ENCODE results near the gene H1-8.

H1-8 gene

GRCh38 chr3:129557548-129557894 is 14.5 kb downstream of the H1-8 start:
- no peak for DNase-seq

GRCh38 chr3:129558081-129558771 is 15.3 kb downstream of the H1-8 start:
- DNase-seq = no peak

- no peak for DNase-seq
Observed at GRCh38 chr3:129558772-129559564, 16.0 kb downstream of the H1-8 start.

DNA sequence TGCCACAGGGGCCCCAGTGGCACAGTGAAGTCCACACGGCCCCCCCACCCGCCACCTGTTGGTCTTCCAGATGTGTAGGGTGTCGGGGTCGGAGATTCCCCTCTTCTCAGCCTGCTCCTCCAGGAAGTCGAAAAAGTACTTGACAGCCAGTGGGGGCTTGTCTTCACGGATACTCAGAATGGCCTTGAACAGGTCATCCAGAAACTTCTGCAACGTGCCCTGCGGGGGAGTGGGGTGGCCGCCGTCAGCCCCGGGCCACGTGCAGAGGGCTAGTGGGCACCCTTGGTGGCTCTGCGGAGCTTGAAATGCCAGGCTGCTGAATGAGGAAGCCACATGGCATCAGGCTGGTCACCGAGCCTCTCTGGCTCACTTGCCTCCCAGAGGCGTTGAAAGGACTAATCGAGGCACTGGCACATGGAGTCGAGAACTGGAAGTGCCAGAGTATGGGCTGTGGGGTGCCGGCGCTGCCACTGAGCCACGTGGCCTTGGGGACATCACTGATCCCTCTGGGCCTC is 16.6 kb downstream of the H1-8 start:
- no peak for DNase-seq

DNA sequence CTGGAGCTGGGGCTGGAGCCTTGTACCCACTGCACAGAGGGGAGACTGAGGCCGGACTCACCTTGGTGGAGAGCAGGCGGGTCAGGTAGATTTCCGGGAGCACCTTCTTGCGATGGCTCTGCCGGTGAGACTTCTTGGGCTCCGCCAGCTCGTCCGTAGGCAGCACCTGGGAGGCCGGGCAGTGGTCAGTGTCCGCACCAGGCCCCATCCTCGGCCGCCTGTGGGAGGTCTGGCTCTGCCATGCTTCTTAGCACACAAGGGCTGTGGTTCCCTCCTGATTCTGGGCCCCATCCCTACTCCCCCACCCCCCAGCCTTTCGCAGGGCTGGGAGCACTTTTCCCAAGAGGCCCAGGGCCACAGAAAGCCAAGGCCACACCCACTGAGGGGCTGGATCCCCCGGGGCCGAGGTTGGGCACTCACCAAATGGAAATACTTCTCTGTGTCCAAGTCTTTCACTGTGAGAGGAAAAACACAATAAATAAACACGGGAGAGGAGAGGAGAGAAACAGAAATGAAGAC is 17.4 kb downstream of the H1-8 start:
- no peak for DNase-seq

DNA sequence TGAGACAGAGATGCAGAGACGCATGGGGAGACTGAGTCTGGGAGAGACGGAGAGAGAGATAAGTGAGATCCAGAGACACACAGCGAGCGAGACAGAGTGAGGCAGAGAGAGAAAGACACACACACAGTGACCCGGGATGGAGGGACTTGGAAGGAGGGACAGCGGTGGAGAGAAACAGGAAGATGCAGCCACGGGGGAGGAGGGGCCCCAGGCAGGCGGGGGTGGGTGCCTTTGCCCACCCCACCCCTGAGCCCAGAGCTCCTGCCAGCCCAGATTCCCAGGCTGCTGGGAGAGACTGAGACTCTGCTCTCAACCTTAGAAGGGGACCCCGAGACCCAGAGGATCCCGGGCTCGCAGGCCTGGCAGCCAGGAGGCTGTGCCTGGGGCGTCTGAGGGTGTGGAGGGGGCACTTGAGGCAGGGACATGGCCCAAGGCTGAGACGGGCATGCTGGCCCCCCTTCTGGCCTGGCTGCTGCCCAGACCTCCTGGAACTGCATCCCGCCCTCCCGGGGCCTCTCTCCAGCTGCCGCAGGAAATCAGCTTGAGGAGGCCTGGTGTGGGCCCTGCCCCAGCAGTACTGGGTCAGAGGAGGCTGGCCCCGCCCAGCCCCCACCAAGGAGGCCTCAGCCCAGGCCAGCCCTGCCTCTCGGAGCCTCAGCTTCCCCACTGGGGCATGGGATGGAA is 18.1 kb downstream of the H1-8 start:
- no peak for DNase-seq

GRCh38 chr3:129561619-129562248 is 18.8 kb downstream of the H1-8 start:
- DNase-seq = no peak

DNA sequence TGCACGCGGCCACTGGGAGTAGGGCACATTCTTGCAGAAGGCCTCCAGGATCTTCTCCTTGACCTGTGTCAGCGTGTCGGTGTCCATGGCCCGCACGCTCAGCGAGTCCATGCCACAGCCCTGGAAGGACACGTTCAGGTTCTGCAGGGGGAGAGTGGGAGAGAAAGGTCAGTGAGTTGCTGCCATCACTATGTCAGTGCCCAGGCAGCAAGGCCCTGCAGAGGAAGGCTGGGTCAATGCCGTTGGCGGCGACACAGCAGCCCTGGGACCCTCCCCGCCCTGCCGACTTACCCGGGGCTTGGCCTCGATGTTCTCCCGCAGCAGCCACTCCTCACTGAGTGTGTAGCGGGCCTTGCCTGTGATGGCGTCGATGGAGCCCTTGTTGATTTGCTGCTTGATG is 19.8 kb downstream of the H1-8 start:
- no peak for DNase-seq

GRCh38 chr3:129563332-129563731 is 20.4 kb downstream of the H1-8 start:
- no peak for DNase-seq

DNA sequence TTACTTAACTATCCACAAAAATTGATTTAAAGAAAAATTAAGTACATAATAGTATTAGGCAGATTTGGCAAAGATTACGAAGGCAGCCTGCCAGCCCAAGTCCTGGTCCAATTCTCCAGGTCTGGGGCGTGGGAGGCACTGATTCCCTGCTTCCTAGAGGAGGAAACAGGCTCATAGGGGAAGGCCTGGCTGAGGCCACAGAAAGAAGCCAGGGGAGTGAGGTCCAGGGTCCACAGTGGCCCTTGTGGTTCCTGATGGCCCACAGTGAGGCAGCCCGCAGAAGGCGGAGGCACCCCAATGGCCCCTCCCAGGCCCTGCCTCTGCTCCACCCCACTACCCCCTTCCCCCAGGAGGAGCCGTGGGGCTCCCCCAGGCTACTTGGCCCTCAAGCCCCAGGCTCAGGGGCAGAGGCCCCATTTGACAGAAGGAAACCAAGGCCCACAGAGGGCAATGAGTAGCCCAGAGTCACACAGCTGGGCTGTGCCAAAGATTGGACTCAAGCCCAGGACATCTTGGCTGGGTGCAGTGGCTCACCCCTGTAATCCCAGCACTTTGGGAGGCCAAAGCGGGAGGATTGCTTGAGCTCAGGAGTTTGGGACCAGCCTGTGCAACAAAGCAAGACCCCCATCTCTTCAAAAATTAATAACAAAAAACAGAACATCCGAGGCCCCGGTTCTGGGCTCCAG is 21.0 kb downstream of the H1-8 start:
- DNase-seq = no peak

DNA sequence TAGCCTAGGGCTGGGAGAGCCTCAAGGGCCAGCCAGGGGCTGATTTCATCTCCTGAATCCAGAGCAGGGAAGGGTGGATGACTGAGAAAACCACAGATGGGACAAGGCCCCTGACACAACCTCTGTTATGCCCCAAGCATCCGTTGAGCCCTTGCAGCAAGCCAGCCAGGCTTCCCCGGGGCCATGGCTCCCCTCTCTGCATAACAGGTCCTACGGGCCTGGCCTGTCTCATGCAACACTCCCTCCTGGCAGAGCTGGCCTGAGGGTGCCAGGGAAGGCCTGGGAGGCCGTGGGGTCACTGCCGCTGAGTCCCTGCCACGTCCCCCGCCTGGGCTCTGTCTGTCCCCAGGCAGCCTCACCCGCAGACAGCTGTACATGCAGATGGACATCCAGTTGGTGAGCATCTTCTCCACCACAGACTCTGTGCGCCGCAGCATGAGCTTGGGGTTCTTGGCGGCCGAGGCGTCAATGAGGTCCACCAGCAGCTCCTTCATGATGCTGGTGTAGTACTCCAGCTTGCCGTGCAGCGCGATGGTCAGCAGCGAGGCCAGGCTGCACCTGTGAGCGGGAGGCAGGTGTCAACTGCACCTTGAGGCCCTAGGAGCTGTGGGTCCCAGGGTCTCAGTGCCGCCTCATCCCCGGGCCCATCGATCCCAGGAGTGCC is 22.1 kb downstream of the H1-8 start:
- no peak for DNase-seq

DNA sequence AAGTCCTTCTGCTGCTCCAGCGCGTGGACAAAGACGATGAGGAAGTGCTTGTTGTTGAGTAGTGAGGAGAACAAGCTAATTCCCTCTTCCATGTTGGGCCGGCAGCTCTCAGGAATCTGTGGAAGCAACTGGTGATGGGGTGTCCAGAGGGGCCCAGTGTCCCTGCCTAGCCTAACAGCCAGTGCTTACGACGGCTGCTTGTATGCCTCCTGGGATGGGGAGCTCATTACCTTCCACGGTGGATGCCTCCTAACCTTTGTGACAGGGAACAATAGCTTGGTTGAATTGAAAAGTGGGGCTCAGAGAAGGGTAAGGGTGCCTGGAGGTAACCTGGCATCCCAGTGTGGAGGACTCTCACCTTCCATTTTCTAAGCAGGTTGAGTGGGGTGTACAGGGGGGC is 22.9 kb downstream of the H1-8 start:
- DNase-seq = no peak

DNA sequence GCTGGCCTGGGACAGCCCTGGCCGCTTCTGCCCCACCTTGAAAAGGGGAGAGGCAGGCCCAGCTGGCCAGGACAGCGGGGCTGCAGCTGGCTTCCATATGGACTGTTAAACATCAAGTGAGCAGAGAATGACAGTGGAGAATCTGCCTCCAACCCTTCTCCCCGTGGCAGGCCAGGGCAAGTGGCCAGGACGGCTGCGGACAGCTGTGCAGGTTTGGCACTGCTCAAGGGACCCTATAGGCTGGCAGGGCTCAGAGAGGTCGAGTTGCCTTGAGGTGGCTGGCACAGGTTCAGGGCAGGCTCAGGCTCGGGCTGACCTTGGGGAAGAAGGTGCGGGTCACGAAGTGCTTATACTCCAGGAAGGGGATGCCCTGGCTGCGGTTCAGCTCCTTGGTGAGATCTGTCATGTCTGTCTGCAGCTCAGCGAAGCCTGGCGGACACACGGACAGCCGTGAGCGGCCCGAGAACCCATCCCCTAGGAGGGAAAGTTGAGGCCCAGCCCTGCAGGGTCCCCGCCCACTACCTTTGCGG is 24.3 kb downstream of the H1-8 start:
- no peak for DNase-seq

- DNase-seq = no peak
Observed at GRCh38 chr3:129567939-129568338, 25.0 kb downstream of the H1-8 start.

DNA sequence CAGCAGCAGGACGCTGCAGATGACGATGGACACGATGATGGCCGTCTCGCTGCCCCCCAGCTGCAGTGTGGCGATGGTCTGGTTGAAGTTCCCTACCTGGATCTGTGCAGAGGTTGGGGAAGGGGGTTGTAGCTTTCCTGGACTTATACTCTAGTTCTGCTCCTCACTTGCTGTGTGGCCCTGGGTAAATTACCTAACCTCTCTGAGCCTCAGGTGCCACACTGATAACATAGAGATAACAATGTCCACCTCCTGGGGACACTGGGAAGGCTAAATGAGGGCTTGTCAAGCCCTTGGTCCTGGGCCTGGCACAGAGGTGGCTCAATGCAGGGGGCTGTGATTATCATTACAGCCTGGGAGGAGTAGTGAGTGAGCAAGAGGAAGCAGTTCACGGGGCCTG is 26.9 kb downstream of the H1-8 start:
- DNase-seq = no peak

DNA sequence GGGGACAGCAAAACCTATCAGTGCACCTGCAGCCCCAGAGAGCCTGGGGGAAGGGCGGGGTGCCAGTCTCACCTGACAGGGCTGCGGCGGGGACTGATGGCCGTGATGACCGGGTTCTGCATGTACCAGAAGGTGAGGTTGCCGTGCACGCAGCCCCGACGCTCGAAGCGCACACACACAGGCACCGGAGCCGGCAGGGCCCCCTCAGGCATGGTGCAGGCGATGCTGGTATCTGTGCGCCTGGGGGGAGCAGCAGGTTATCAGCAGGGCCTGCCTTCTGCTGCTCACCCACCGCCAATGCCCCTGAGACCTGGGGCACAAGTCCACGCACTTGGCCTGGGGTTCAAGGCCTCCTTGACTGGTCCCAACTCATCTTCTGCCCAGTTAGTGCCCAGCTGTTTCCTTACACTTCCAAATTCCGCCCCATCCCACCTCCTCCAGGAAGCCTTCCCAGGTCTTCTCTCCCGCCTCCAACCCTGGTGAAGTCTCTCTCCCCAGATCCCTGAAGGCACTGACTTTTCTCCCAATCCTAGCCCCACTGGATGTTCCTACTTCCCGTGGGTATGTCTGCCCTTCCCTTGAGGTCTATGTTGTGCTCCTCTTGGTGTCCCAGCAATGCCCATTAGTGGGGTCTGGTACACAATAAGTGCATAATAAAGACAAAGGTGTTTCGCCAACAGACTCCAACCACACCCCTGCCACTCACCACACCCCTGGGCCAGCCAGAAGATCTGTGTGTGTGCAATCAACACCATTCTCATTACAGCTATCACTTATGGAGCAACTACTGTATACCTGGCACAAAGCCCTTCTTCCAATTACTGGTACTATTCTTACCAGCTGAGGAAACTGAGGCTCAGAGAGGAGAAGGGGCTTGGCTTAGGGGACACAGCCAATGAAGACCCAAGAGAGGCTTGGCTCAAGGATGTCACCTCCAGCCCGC is 28.9 kb downstream of the H1-8 start:
- no peak for DNase-seq

- DNase-seq = no peak
Observed at GRCh38 chr3:129572603-129573002, 29.6 kb downstream of the H1-8 start.

DNA sequence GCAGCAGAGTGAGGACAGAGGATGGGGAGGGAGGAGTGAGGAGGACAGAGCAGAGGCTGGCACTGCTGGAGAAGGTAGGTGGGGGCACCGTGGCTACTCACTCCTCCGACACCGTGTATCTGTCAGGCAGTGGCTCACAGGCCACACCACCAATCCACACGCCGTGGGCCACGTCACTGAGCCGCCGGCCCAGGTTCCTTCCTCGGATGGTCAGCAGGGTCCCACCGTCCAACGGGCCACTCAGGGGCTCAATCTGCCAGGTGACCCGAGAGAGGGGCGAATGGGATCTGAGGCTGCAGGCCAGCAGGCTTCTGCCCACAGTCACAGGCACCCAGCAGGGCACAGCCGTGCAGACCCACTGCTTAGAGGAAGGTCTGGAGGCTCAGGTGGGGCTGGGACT is 30.5 kb downstream of the H1-8 start:
- DNase-seq = no peak

DNA sequence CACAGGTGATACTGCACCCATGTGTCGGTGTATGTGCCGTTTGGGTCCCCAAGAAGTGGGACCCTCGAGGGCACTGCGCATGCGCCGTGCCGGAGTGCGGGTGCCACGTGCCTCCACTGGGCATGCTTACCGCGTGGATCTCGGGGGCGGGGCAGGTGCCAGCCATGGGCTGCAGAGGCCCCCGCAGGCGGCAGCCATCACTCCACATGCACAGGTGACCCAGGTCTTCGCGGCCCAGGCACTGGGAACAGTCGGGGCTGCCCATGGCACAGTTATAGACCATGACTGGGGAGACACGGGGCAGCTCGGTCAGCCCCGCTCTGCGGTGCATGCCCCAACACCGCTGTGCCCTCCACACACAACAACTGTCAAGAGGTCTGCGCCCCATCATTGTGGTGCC is 31.2 kb downstream of the H1-8 start:
- DNase-seq = no peak

GRCh38 chr3:129575233-129575996 is 32.4 kb downstream of the H1-8 start:
- DNase-seq = no peak
